ENCODE measurements around the gene ITGAD. TPM values are rescaled to one million over a fixed set of nuclear protein-coding genes. Genes with fewer than 3 reads are reported as not detected.

The ITGAD gene
- total and polyA plus RNA-seq, 2 of the 4 experiments (the other 2 are of a cell fraction) = not detected

DNA sequence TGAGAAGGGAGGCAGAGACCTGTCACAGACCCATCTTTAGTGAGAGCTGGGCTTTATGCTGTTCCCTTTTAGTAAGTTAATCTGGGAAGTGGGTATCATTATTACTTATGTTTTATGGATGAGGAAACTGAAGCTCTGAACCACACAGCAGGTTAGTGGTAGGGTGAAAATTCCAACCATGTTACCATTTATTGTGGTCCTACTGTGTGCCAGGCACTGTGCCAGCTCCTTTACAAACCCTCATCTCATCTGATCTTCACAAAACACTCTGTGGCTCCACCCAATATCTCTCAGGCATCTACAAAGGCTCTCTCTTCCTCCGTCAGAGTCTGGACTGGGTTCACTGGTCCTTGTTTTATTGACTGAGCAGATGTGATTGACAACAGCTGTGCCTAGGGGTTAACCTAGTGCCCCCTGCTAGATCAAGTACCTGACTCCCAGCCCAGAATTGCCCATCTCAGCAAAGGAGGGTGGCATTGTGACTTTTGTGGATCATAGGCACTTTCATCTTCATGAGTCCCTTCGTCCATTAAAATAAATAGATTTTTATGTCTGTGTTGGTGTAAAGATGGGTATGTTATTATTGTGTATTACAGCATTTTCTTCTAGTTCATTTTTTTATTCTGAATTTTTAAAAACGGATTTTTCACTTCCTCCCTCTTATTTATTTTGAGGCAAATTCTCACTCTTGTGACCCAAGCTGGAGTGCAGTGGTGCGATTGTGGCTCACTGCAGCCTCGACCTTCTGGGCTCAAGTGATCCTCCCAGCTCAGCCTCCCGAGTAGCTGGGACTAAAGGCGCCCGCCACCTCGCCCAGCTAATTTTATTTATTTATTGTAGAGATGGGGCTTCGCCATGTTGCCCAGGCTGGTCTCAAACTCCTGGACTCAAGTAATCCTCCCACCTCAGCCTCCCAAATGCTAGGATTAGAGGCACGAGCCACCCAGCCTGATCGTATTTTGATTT lies 81.9 kb downstream of the ITGAD start:
- intact Hi-C loops (cut with micrococcal nuclease) (no loop called here), dilution Hi-C loops (cut with HindIII; ENCODE audit: low sequenced_read_pairs, unreplicated experiment) (no loop called here), in situ Hi-C loops (cut with MboI; ENCODE audit: low sequenced_read_pairs) (loop anchor here (25.0 kb wide), 1 partner anchor 387 kb away; the partner anchor contains the start of gene ZNF267)
- Histone ChIP-seq H3K9ac (ENCODE audit: low read depth, low read length) (no peak overlapping the region), H3K36me3 (ENCODE audit: control insufficient read depth, insufficient read depth, low read length) (peaks cover 56% of the 10 kb centered on the region), H4K91ac (ENCODE audit: insufficient read depth, low read depth, low read length) (no peak overlapping the region), H2AFZ (replicated peaks; ENCODE audit: low read length, poor library complexity) (no peak overlapping the region), H2BK20ac (ENCODE audit: low read depth, low read length) (no peak overlapping the region), H3K23ac (ENCODE audit: low read depth, low read length) (no peak overlapping the region), H3K9me3 (ENCODE audit: control insufficient read depth, insufficient read depth, low read length) (no peaks in the 10 kb centered on the region), H3K56ac (ENCODE audit: extremely low read depth, insufficient read depth, low read length) (no peak overlapping the region), H2AK9ac (replicated peaks; ENCODE audit: low read depth, low read length, poor library complexity) (no peak overlapping the region), H3K4me1 (ENCODE audit: control insufficient read depth, insufficient read depth, low read length) (peaks cover 13% of the 10 kb centered on the region), H3K14ac (replicated peaks; ENCODE audit: low read depth, low read length) (no peak overlapping the region), H3K4me3 (ENCODE audit: insufficient read depth, low read depth, low read length) (no peak overlapping the region), H2BK120ac (ENCODE audit: low read depth, low read length) (no peak overlapping the region), H3K27ac (ENCODE audit: insufficient read depth, low read length) (no peak overlapping the region), H4K20me1 (ENCODE audit: insufficient read depth, low read length) (peaks cover 66% of the 10 kb centered on the region), H2BK15ac (ENCODE audit: low read depth, low read length) (no peak overlapping the region), H3K4me2 (ENCODE audit: low read depth, low read length) (no peak overlapping the region), H3K4ac (ENCODE audit: low read depth, low read length) (no peak overlapping the region), H3K9me1 (ENCODE audit: insufficient read depth, low read length) (peaks cover 21% of the 10 kb centered on the region; the same call in 1 of the 2 replicates), H2BK5ac (ENCODE audit: low read depth, low read length, poor library complexity, severe bottlenecking) (no peak overlapping the region), H2AK5ac (ENCODE audit: low read depth, low read length) (no peak overlapping the region), H3K27me3 (ENCODE audit: control insufficient read depth, insufficient read depth, low read length) (no peaks in the 10 kb centered on the region), H4K5ac (ENCODE audit: low read depth, low read length) (no peak overlapping the region), H4K8ac (ENCODE audit: low read depth in 2 of 2, low read length in 2 of 2) (no peak overlapping the region), H3K79me1 (ENCODE audit: low read depth in 1 of 2, low read length in 2 of 2) (peaks cover 22 to 73% of the 10 kb centered on the region in 2 experiments; a peak in 3 of 4 replicates), H3K18ac (ENCODE audit: low read depth, low read length) (no peak overlapping the region)
- DNase-seq (no peak), ATAC-seq (ENCODE audit: low read depth) (no peak)
- no TSS peak for BruUV-seq (replicated peaks)
- POLR2A ChIA-PET (ENCODE audit: unreplicated experiment) = interaction anchor here (0.6 kb wide), 1 partner anchor 31 kb away, joined by 7 read pairs; no protein-coding TSS in a partner anchor
- CTCF ChIA-PET = no interaction called here
- no peak for TF ChIP-seq FOS (IDR thresholded peaks at IDR 0.05; ENCODE audit: low read depth, low read length)
- no peak for TF ChIP-seq BHLHE40 (IDR thresholded peaks at IDR 0.05; ENCODE audit: low read depth, low read length)
- TF ChIP-seq RAD21 (IDR thresholded peaks at IDR 0.05; ENCODE audit: low read length) = no peak
- TF ChIP-seq RCOR1 (IDR thresholded peaks at IDR 0.05; ENCODE audit: insufficient replicate concordance, low read length) = no peak
- TF ChIP-seq NFE2L2 (IDR thresholded peaks at IDR 0.05; ENCODE audit: low read depth, low read length) = no peak
- TF ChIP-seq, protein P1, sequence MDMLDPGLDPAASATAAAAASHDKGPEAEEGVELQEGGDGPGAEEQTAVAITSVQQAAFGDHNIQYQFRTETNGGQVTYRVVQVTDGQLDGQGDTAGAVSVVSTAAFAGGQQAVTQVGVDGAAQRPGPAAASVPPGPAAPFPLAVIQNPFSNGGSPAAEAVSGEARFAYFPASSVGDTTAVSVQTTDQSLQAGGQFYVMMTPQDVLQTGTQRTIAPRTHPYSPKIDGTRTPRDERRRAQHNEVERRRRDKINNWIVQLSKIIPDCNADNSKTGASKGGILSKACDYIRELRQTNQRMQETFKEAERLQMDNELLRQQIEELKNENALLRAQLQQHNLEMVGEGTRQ (IDR thresholded peaks at IDR 0.05; ENCODE audit: low read depth, low read length) = no peak
- TF ChIP-seq, protein P2, sequence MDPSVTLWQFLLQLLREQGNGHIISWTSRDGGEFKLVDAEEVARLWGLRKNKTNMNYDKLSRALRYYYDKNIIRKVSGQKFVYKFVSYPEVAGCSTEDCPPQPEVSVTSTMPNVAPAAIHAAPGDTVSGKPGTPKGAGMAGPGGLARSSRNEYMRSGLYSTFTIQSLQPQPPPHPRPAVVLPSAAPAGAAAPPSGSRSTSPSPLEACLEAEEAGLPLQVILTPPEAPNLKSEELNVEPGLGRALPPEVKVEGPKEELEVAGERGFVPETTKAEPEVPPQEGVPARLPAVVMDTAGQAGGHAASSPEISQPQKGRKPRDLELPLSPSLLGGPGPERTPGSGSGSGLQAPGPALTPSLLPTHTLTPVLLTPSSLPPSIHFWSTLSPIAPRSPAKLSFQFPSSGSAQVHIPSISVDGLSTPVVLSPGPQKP (IDR thresholded peaks at IDR 0.05; ENCODE audit: borderline replicate concordance, low read depth, low read length) = no peak
- no peak for TF ChIP-seq POLR2A (IDR thresholded peaks at IDR 0.05; ENCODE audit: low read depth, low read length)
- no peak for TF ChIP-seq RFX5 (IDR thresholded peaks at IDR 0.05; ENCODE audit: low read depth, low read length)
- TF ChIP-seq, protein P3, sequence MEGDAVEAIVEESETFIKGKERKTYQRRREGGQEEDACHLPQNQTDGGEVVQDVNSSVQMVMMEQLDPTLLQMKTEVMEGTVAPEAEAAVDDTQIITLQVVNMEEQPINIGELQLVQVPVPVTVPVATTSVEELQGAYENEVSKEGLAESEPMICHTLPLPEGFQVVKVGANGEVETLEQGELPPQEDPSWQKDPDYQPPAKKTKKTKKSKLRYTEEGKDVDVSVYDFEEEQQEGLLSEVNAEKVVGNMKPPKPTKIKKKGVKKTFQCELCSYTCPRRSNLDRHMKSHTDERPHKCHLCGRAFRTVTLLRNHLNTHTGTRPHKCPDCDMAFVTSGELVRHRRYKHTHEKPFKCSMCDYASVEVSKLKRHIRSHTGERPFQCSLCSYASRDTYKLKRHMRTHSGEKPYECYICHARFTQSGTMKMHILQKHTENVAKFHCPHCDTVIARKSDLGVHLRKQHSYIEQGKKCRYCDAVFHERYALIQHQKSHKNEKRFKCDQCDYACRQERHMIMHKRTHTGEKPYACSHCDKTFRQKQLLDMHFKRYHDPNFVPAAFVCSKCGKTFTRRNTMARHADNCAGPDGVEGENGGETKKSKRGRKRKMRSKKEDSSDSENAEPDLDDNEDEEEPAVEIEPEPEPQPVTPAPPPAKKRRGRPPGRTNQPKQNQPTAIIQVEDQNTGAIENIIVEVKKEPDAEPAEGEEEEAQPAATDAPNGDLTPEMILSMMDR (conservative IDR thresholded peaks at IDR 0.05; ENCODE audit: low read depth, low read length) = no peak
- no peak for TF ChIP-seq SMC3 (IDR thresholded peaks at IDR 0.05; ENCODE audit: low read depth, low read length)
- no peak for TF ChIP-seq MAFK (IDR thresholded peaks at IDR 0.05; ENCODE audit: low read depth, low read length)
- no peak for TF ChIP-seq MXI1 (IDR thresholded peaks at IDR 0.05; ENCODE audit: borderline replicate concordance, low read depth, low read length)
- no CpG with 5 or more reads among the region's 12 CpGs for WGBS, 2 experiments (ENCODE audit: extremely low coverage in 2 of 2, insufficient read length in 1 of 2)
